Measurements from ENCODE around the gene NAT14. TPM values are rescaled to one million over a fixed set of nuclear protein-coding genes. Genes with fewer than 3 reads are reported as not detected.
A peak's percentile ranks its signal among the peaks of the same experiment; 100 is the strongest.

NAT14 gene
- total RNA-seq, 2 donors from 2014 or later: 4.9 to 7.7 TPM

- intact Hi-C loops (cut with DNase I): no loop called here
- no peak overlapping the region for H3K9ac ChIP-seq (ENCODE audit: low read depth in 2 of 2, low read length in 2 of 2)
- H3K27me3 ChIP-seq: no peaks in the 10 kb centered on the region
- TF ChIP-seq CTCF (IDR thresholded peaks at IDR 0.05): no peak
- no peaks in the 10 kb centered on the region for H3K9me3 ChIP-seq
- no peaks in the 10 kb centered on the region for H3K4me1 ChIP-seq
- no peak overlapping the region for H3K27ac ChIP-seq
- H3K36me3 ChIP-seq: no peaks in the 10 kb centered on the region
- H3K4me3 ChIP-seq: no peak overlapping the region
- no peak for DNase-seq
Observed at GRCh38 chr19:55497763-55498162, 12.8 kb downstream of the NAT14 start.

GRCh38 chr19:55498246-55498840 is 13.4 kb downstream of the NAT14 start:
- intact Hi-C loops (cut with DNase I): no loop called here
- Histone ChIP-seq H3K27ac (no peak overlapping the region), H3K36me3 (no peaks in the 10 kb centered on the region), H3K4me3 (no peak overlapping the region), H3K9me3 (no peaks in the 10 kb centered on the region), H3K4me1 (no peaks in the 10 kb centered on the region), H3K9ac (ENCODE audit: low read depth in 2 of 2, low read length in 2 of 2) (no peak overlapping the region), H3K27me3 (no peaks in the 10 kb centered on the region)
- TF ChIP-seq CTCF (IDR thresholded peaks at IDR 0.05): no peak
- no peak for DNase-seq

- Histone ChIP-seq H3K27me3 (no peaks in the 10 kb centered on the region), H3K9me3 (no peaks in the 10 kb centered on the region), H3K27ac (no peak overlapping the region), H3K4me3 (no peak overlapping the region), H3K4me1 (no peaks in the 10 kb centered on the region), H3K9ac (ENCODE audit: low read depth in 2 of 2, low read length in 2 of 2) (no peak overlapping the region), H3K36me3 (no peaks in the 10 kb centered on the region)
- intact Hi-C loops (cut with DNase I): loop anchor here (5.0 kb wide), 1 partner anchor 33 kb away; no protein-coding TSS in a partner anchor
- DNase-seq: no peak
- TF ChIP-seq CTCF (IDR thresholded peaks at IDR 0.05): no peak
Observed at GRCh38 chr19:55500368-55500952, 15.5 kb downstream of the NAT14 start.

- no peaks in the 10 kb centered on the region for H3K9me3 ChIP-seq
- no peaks in the 10 kb centered on the region for H3K27me3 ChIP-seq
- intact Hi-C loops (cut with DNase I): loop anchor here (5.0 kb wide), 1 partner anchor 35 kb away; no protein-coding TSS in a partner anchor
Observed at GRCh38 chr19:55502197-55502952, 17.4 kb downstream of the NAT14 start.

GRCh38 chr19:55503157-55503501 is 18.1 kb downstream of the NAT14 start:
- Histone ChIP-seq H3K9me3 (no peaks in the 10 kb centered on the region), H3K4me3 (no peak overlapping the region), H3K27me3 (no peaks in the 10 kb centered on the region), H3K4me1 (no peaks in the 10 kb centered on the region), H3K36me3 (no peaks in the 10 kb centered on the region), H3K9ac (ENCODE audit: low read depth in 2 of 2, low read length in 2 of 2) (peak overlapping the region in 1 of 2 donors; percentile 24), H3K27ac (no peak overlapping the region)
- intact Hi-C loops (cut with DNase I): loop anchor here (5.0 kb wide), 1 partner anchor 36 kb away; no protein-coding TSS in a partner anchor
- no peak for DNase-seq
- no peak for TF ChIP-seq CTCF (IDR thresholded peaks at IDR 0.05)

More at GRCh38 chr19:55502197-55502952, 17.4 kb downstream of the NAT14 start:
- Histone ChIP-seq H3K4me3 (no peak overlapping the region), H3K27ac (no peak overlapping the region), H3K4me1 (no peaks in the 10 kb centered on the region), H3K36me3 (no peaks in the 10 kb centered on the region), H3K9ac (ENCODE audit: low read depth in 2 of 2, low read length in 2 of 2) (no peak overlapping the region)
- TF ChIP-seq CTCF (IDR thresholded peaks at IDR 0.05): no peak
- no peak for DNase-seq

Data from colonic mucosa (tissue), 4 donors.